Colon (tissue), 2 donors: ENCODE results near the gene PTPN20.

Experiments
- FAIRE-seq: peaks from 2 replicates; lab custom pipeline; 2012; peaks lifted over from hg19 to GRCh38; lab: Jason Lieb, UNC
- donor health status: control.
- donor health status: control.

Gene PTPN20

DNA sequence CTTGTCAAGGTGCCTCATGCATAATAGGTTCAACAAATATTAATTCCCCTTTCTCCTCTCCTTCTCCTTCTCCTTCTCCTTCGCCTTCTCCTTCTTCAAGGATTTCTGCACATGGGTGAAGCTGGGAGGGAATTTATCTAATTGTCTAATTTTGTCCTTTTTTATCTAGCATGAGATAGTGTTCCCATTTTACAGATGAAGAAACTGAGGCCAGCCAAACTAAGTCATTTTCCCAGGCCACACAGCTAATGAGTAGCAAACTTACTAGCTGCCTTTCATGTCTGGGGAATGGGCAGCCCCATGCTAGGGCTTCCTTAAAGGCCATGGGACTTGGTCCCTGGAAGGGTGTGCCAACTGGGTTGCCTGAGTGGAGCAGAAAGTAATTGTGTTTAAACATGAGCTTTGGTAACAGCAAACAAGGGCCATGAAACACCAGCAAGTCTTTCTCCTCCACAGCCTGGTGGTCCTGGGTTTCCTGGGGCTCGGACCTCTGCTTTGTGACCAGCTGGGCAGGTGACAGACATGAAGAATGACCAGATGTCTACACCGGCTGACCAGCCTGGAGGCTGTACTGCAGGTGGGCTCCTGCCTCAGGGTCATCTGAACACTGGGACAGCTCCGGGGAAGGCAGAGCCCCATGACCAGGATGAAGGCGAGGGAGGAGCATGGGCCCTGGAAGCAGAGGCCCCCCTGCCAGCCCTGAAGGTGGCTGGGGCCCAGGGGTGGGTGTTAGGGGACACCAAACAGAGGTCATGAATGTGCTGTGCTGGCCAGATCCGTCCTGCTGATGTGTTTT, 138.0 kb downstream of the PTPN20 start:
- no peak for FAIRE-seq

- FAIRE-seq: no peak
Observed at GRCh38 chr10:47049906-47050305, 138.7 kb downstream of the PTPN20 start.

DNA sequence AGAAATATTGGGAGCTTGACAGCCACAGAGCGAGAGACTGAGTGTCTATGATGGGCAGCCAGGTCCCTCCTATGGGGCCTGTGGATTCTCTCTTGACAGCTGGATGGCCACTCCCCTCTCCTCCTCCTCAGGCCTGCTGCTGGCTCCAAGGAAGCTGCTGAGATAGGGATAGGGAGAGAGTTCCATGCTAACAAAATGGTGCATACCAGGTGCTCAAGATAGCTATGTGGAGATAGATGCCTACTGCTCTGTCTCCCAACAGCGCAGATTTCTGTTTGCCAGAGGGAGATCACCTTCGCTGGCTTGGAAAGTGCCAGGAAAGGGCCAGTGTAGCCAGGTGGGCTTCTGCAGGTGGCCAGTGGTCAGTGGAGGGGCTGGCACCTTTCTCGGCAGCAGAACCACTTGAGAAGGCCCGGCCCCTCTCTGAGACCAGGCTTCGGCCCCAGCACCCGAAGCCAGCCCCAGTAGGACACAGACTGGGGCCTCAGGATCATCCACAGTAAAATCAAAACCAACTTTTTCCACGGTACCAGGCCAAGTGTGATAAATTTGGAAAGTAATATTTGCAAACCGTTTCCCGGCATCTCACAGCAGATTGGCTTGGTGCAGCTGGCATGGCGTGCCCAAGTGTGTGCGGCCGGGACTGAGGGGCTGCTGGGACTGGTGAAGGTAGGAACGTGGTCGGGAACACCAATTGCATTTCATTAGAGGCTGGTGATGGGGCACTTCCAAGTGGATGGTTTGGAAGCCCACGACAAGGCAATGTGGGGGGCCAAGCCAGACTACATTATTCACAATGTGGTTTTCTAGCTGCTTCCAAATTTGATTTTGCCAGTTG, 139.6 kb downstream of the PTPN20 start:
- no peak for FAIRE-seq

- no peak for FAIRE-seq
Observed at GRCh38 chr10:47051741-47052238, 140.6 kb downstream of the PTPN20 start.
